Tibial nerve (tissue), 4 donors: ENCODE measurements around the gene UBE4A. TPM values are rescaled to one million over a fixed set of nuclear protein-coding genes. Genes with fewer than 3 reads are reported as not detected.

Experiments
- DNase-seq, 2 donors: peaks; one replicate each; pipeline ENCODE4 v3.0.0-alpha.2; 2019; ENCODE audit warnings: low spot score in 2 of 2
- H3K27ac ChIP-seq, 4 donors: fragments of 200-600 bp; sonication (generic) in 3 of 4; one replicate each; pipeline ENCODE4 v1.5.1; 2017 to 2019; ENCODE audit warnings: mild to moderate bottlenecking in 1 of 4
- H3K27me3 ChIP-seq, 2 donors: fragments of 200-600 bp; sonication (generic) in 1 of 2; one replicate each; pipeline versions ENCODE4 v1.5.1 to v1.6.0; 2017 to 2019
- H3K36me3 ChIP-seq, 3 donors: fragments of 200-600 bp; sonication (generic); one replicate each; pipeline ENCODE4 v1.5.1; 2018 to 2019
- H3K4me1 ChIP-seq, 4 donors: fragments of 200-600 bp; sonication (generic) in 3 of 4; one replicate each; pipeline ENCODE4 v1.5.1; 2017 to 2019
- H3K4me3 ChIP-seq, 4 donors: fragments of 200-600 bp; sonication (generic) in 3 of 4; one replicate each; pipeline ENCODE4 v1.5.1; 2017 to 2019; ENCODE audit warnings: mild to moderate bottlenecking in 1 of 4, moderate library complexity in 1 of 4
- H3K9me3 ChIP-seq, 4 donors: fragments of 200-600 bp; sonication (generic) in 3 of 4; one replicate each; pipeline ENCODE4 v1.5.1; 2017 to 2019
- CTCF ChIP-seq, 5 experiments: fragments of 200-600 bp in 3 of 5; fragments of 450-650 bp in 2 of 5; sonication (generic) in 3 of 5; IDR thresholded peaks; one replicate each; pipeline ENCODE4 v1.5.1; 2016 to 2019; ENCODE audit warnings: antibody characterized with exemption in 5 of 5, mild to moderate bottlenecking in 3 of 5, moderate library complexity in 2 of 5
- EP300 ChIP-seq, 2 donors: sonication (generic); formaldehyde crosslinking; IDR thresholded peaks; one replicate each; pipeline ENCODE4 v1.6.1; 2017; ENCODE audit warnings: antibody characterized with exemption in 2 of 2, mild to moderate bottlenecking in 1 of 2
- POLR2A ChIP-seq, 2 donors: fragments of 450-650 bp; IDR thresholded peaks; one replicate each; pipeline ENCODE4 v1.6.1; 2017; ENCODE audit warnings: antibody characterized with exemption in 2 of 2, mild to moderate bottlenecking in 2 of 2, moderate library complexity in 2 of 2
- WGBS, 2 donors: methylation state at CpG; one replicate each; pipeline ENCODE4 v1.1.5; 2018; 5-methylcytosine and 5-hydroxymethylcytosine counted together
- total RNA-seq, 4 donors: library from RNA; depleted of rRNA; stranded (reverse); fragments of >200 nt; gene quantifications; one replicate each; pipeline ENCODE4 v1.1.0, GENCODE V29; 2016

UBE4A gene
- total RNA-seq, 4 donors from 2014 or later = 38.4 to 48.5 (median 41.4) TPM

DNA sequence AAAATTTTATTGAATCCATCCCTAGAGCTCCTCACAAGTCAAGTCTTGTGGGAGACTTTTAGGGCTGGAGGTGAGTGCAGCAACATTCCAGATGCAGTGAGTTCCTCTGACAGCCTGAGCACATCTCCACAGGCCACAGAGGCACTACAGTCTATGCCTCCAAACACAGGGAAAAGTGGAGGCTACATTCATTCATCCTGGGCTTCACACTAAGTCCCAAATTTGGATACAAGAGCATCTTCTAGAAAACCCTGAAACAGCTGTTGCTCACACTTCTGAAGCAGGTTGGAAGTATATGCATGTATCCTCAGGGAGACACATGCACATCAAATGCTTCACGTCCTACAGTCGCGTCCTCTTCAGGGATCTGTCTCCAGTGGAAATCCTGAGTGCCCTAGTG is 18.1 kb upstream of the UBE4A start:
- H3K36me3 ChIP-seq = no peaks in the 10 kb centered on the region
- no peaks in the 10 kb centered on the region for H3K9me3 ChIP-seq

GRCh38 chr11:118341815-118342489 is 17.4 kb upstream of the UBE4A start:
- Histone ChIP-seq H3K36me3 (no peaks in the 10 kb centered on the region), H3K4me1 (no peaks in the 10 kb centered on the region), H3K27me3 (peaks cover 0 to 14% of the 10 kb centered on the region in 2 donors), H3K27ac (no peak overlapping the region), H3K4me3 (peak overlapping the region in 1 of 4 donors; percentile 3), H3K9me3 (no peaks in the 10 kb centered on the region)
- WGBS, 2 donors = 79 to 80% methylated on average over 5 of the region's 5 CpGs
- TF ChIP-seq POLR2A (IDR thresholded peaks at IDR 0.05) = no peak
- no peak for TF ChIP-seq EP300 (IDR thresholded peaks at IDR 0.05)
- no peak for TF ChIP-seq CTCF (IDR thresholded peaks at IDR 0.05)
- no peak for DNase-seq

More for the DNA sequence above, 18.1 kb upstream of the UBE4A start:
- WGBS, 2 donors = 91 to 97% methylated on average over 3 of the region's 3 CpGs
- no peak overlapping the region for H3K4me3 ChIP-seq
- DNase-seq = no peak
- TF ChIP-seq EP300 (IDR thresholded peaks at IDR 0.05) = no peak
- TF ChIP-seq POLR2A (IDR thresholded peaks at IDR 0.05) = no peak
- no peak for TF ChIP-seq CTCF (IDR thresholded peaks at IDR 0.05)
- H3K27ac ChIP-seq = no peak overlapping the region
- peaks cover 0 to 14% of the 10 kb centered on the region in 2 donors for H3K27me3 ChIP-seq
- no peaks in the 10 kb centered on the region for H3K4me1 ChIP-seq

GRCh38 chr11:118342503-118343161 is 16.8 kb upstream of the UBE4A start, which contains the start of gene CD3D:
TSS of gene CD3D (minus strand) at chr11:118342705. CDS start at chr11:118342607, 98 bp downstream.
- Histone ChIP-seq H3K36me3 (no peaks in the 10 kb centered on the region), H3K27ac (no peak within 1 kb of the TSS), H3K27me3 (peaks cover 0 to 14% of the 10 kb centered on the region in 2 donors), H3K4me1 (no peaks in the 10 kb centered on the region), H3K4me3 (peak within 1 kb of the TSS in 1 of 4 donors; percentile 3), H3K9me3 (no peaks in the 10 kb centered on the region)
- TF ChIP-seq CTCF (IDR thresholded peaks at IDR 0.05) = no peak
- TF ChIP-seq EP300 (IDR thresholded peaks at IDR 0.05) = no peak
- TF ChIP-seq POLR2A (IDR thresholded peaks at IDR 0.05) = no peak
- WGBS, 2 donors = 79% methylated on average over 13 of the region's 13 CpGs
- DNase-seq = no peak

DNA sequence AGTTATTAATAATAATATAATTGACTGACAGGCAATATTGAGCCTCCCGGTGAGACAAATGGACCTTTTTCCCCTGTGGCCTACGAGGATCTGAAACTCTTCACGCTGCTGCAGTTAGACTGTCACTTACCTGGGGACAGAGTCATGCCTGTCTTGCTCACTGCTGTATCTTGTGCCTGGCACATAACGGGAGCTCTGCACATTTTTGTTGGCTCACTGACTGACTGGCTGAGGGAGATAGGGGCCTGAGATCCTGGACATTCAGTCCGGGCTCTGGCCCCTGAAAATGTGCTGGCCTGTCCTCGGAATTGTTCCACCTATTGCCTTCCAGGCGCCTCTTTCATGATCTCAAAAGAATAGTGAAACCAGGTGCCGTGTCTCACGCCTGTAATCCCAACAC is 16.2 kb upstream of the UBE4A start:
- Histone ChIP-seq H3K9me3 (no peaks in the 10 kb centered on the region), H3K4me3 (no peak overlapping the region), H3K27me3 (peaks cover 0 to 17% of the 10 kb centered on the region in 2 donors), H3K27ac (no peak overlapping the region), H3K36me3 (no peaks in the 10 kb centered on the region), H3K4me1 (no peaks in the 10 kb centered on the region)
- DNase-seq = no peak
- TF ChIP-seq EP300 (IDR thresholded peaks at IDR 0.05) (no peak), CTCF (IDR thresholded peaks at IDR 0.05) (no peak), POLR2A (IDR thresholded peaks at IDR 0.05) (no peak)
- WGBS, 2 donors = 73 to 79% methylated on average over 9 of the region's 9 CpGs

DNA sequence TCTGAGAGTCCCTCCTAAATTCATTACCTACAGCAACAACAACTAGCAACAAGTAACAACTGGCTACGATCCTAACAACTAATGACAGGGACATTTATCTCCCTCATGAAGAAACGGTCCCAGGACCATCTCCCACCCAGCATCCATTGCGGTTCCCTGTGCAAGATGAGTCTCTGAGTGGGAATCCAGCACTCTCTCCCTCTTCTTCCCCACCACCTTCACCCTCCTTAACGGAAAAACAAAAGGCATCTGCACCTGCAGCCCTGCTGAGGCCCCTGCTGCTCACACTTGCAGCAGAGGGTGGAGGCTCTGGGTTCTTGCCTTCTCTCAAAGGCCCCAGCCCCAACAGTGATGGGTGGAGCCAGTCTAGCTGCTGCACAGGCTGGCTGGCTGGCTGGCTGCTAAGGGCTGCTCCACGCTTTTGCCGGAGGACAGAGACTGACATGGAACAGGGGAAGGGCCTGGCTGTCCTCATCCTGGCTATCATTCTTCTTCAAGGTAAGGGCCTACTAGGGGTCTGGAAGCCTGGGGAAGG is 15.4 kb upstream of the UBE4A start, which contains the start of gene CD3G:
Gene CD3G, plus strand, starts transcription at position 364 of the 535 bp plus-strand sequence. Its CDS starts 80 bp downstream, at position 444.
- 71 to 78% methylated on average over 6 of the region's 6 CpGs for WGBS, 2 donors
- H3K9me3 ChIP-seq = no peaks in the 10 kb centered on the region
- no peaks in the 10 kb centered on the region for H3K36me3 ChIP-seq
- DNase-seq = no peak
- peaks cover 0 to 11% of the 10 kb centered on the region in 2 donors for H3K27me3 ChIP-seq
- no peaks in the 10 kb centered on the region for H3K4me1 ChIP-seq
- H3K27ac ChIP-seq = no peak within 1 kb of the TSS
- TF ChIP-seq EP300 (IDR thresholded peaks at IDR 0.05) (no peak), POLR2A (IDR thresholded peaks at IDR 0.05) (no peak), CTCF (IDR thresholded peaks at IDR 0.05) (no peak)
- H3K4me3 ChIP-seq = peak within 1 kb of the TSS in 1 of 4 donors; percentile 19
